ENCODE results near the gene F2.
"Not testable (repeated sequence)": the region's sequence is repeated elsewhere in the genome, so short reads cannot be mapped to it uniquely, and the experiment has no call there.

The F2 gene

GRCh38 chr11:46701078-46701654 lies 17.8 kb upstream of the F2 start:
- DNase-seq (ENCODE audit: low read depth) = no peak
- TF ChIP-seq CTCF (IDR thresholded peaks at IDR 0.05; ENCODE audit: low read depth, low read length, missing control alignments) = no peak
- H3K4me3 ChIP-seq (ENCODE audit: low read depth, low read length) = peak overlapping the region; percentile 100

- no peak for DNase-seq (ENCODE audit: low read depth)
- TF ChIP-seq CTCF (IDR thresholded peaks at IDR 0.05; ENCODE audit: low read depth, low read length, missing control alignments) = no peak
- no peak overlapping the region for H3K4me3 ChIP-seq (ENCODE audit: low read depth, low read length)
Observed at GRCh38 chr11:46705070-46705688, 13.8 kb upstream of the F2 start.

GRCh38 chr11:46706886-46707285 lies 12.1 kb upstream of the F2 start:
- no peak overlapping the region for H3K4me3 ChIP-seq (ENCODE audit: low read depth, low read length)
- DNase-seq (ENCODE audit: low read depth) = no peak
- no peak for TF ChIP-seq CTCF (IDR thresholded peaks at IDR 0.05; ENCODE audit: low read depth, low read length, missing control alignments)

DNA sequence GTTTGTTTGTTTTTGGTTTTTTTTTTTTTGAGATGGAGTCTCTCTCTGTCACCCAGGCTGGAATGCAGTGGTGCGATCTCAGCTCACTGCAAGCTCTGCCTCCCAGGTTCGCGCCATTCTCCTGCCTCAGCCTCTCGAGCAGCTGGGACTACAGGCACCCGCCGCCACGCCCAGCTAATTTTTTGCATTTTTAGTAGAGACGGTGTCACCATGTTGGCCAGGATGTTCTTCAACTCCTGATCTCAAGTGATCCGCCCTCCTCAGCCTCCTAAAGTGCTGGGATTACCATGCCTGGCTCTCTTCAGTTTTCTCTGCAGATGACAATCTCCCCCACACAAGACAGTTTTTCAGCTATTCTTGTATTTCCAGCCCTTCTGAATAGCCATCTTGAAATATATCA lies 9.7 kb upstream of the F2 start:
- not testable (repeated sequence) for DNase-seq (ENCODE audit: low read depth)

GRCh38 chr11:46710821-46711269 lies 8.2 kb upstream of the F2 start:
- H3K4me3 ChIP-seq (ENCODE audit: low read depth, low read length) = no peak overlapping the region
- no peak for DNase-seq (ENCODE audit: low read depth)
- TF ChIP-seq CTCF (IDR thresholded peaks at IDR 0.05; ENCODE audit: low read depth, low read length, missing control alignments) = no peak

More for the DNA sequence above, 9.7 kb upstream of the F2 start:
- H3K4me3 ChIP-seq (ENCODE audit: low read depth, low read length) = not testable (repeated sequence)

DNA sequence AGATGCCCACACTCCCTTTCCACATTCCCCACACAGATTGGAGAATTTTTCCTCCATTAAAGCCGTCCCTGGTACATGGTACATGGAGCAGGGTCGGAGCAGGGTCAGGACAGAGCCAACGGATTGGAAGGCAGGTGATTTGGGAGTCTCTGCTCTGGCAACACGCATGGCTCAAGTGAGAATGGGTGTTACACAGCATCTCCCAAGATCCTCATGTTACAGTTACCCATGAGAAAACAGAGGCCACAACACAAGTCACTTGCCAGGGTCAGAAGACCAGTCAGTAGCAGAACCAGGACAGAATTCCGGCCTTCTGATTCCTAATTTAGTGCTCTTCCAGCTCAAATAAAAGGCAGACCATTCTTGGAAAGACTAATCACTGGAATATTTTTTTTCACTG lies 7.7 kb upstream of the F2 start:
- no peak for DNase-seq (ENCODE audit: low read depth)
- H3K4me3 ChIP-seq (ENCODE audit: low read depth, low read length) = no peak overlapping the region
- TF ChIP-seq CTCF (IDR thresholded peaks at IDR 0.05; ENCODE audit: low read depth, low read length, missing control alignments) = no peak

- no peak overlapping the region for H3K4me3 ChIP-seq (ENCODE audit: low read depth, low read length)
- TF ChIP-seq CTCF (IDR thresholded peaks at IDR 0.05; ENCODE audit: low read depth, low read length, missing control alignments) = no peak
- DNase-seq (ENCODE audit: low read depth) = no peak
Observed at GRCh38 chr11:46712874-46713576, 6.0 kb upstream of the F2 start.

DNA sequence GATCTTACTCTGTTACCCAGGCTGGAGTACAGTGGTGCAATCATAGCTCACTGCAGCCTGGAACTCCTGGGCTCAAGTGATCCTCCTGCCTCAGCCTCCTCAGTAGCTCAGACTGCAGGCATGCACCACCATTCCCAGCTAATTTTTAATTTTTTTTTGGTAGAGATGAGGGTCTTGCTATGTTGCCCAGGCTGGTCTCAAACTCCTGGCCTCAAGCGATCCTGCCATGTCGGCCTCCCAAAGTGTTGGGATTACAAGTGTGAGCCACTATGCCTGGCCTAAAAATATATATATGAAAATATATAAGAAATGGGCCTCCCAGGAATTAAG lies 1.2 kb upstream of the F2 start:
- DNase-seq (ENCODE audit: low read depth); H3K4me3 ChIP-seq (ENCODE audit: low read depth, low read length): not testable (repeated sequence)
